ENCODE data around the gene SGMS1. TPM values are rescaled to one million over a fixed set of nuclear protein-coding genes. Genes with fewer than 3 reads are reported as not detected.
"Not testable (repeated sequence)": the region's sequence is repeated elsewhere in the genome, so short reads cannot be mapped to it uniquely, and the experiment has no call there.

SGMS1 gene
- total RNA-seq, 2 experiments from 2014 or later = 11.6 TPM

- CTCF ChIA-PET = no interaction called here
Measured at GRCh38 chr10:50456719-50457118, 167.0 kb downstream of the SGMS1 start.

GRCh38 chr10:50453940-50454339 lies 169.8 kb downstream of the SGMS1 start:
- POLR2A ChIA-PET = interaction anchor here (0.7 kb wide), 1 partner anchor 16 kb away, joined by 8 read pairs; no protein-coding TSS in a partner anchor
- CTCF ChIA-PET = interaction anchor here (0.6 kb wide), 2 partner anchors 87 to 100 kb away, joined by 3 read pairs; no protein-coding TSS in a partner anchor

More at GRCh38 chr10:50456719-50457118, 167.0 kb downstream of the SGMS1 start:
- POLR2A ChIA-PET = no interaction called here

GRCh38 chr10:50452603-50453002 lies 171.2 kb downstream of the SGMS1 start:
- ChIA-PET CTCF (no interaction called here), POLR2A (no interaction called here)

- CTCF ChIA-PET = interaction anchor here (0.7 kb wide), 1 partner anchor 14 kb away, joined by 3 read pairs; no protein-coding TSS in a partner anchor
- POLR2A ChIA-PET = no interaction called here
Measured at GRCh38 chr10:50447691-50448090, 176.1 kb downstream of the SGMS1 start.

GRCh38 chr10:50445777-50446176 lies 178.0 kb downstream of the SGMS1 start:
- CTCF ChIA-PET, POLR2A ChIA-PET: not testable (repeated sequence)

- POLR2A ChIA-PET = no interaction called here
- CTCF ChIA-PET = interaction anchor here (1.7 kb wide), 1 partner anchor 72 kb away, joined by 3 read pairs; no protein-coding TSS in a partner anchor
Measured at GRCh38 chr10:50440489-50440888, 183.3 kb downstream of the SGMS1 start.

GRCh38 chr10:50439806-50440205 lies 183.9 kb downstream of the SGMS1 start:
- POLR2A ChIA-PET = no interaction called here
- CTCF ChIA-PET = interaction anchor here (0.6 to 1.7 kb wide), 3 partner anchors 73 to 209 kb away, joined by 3 read pairs; no protein-coding TSS in a partner anchor

- POLR2A ChIA-PET = no interaction called here
- CTCF ChIA-PET = interaction anchor here (0.6 to 1.7 kb wide), 2 partner anchors 73 to 209 kb away, joined by 3 read pairs; no protein-coding TSS in a partner anchor
Measured at GRCh38 chr10:50439187-50439586, 184.6 kb downstream of the SGMS1 start.

- CTCF ChIA-PET = no interaction called here
- POLR2A ChIA-PET = no interaction called here
Measured at GRCh38 chr10:50438049-50438936, 185.5 kb downstream of the SGMS1 start.

GRCh38 chr10:50437248-50437647 lies 186.5 kb downstream of the SGMS1 start:
- CTCF ChIA-PET = no interaction called here

GRCh38 chr10:50436805-50437204 lies 187.0 kb downstream of the SGMS1 start:
- ChIA-PET CTCF (no interaction called here), POLR2A (no interaction called here)

More at GRCh38 chr10:50437248-50437647, 186.5 kb downstream of the SGMS1 start:
- POLR2A ChIA-PET = interaction anchor here (0.6 kb wide), 1 partner anchor 17 kb away, joined by 8 read pairs; no protein-coding TSS in a partner anchor

- CTCF ChIA-PET = interaction anchor here (1.3 kb wide), 1 partner anchor 35 kb away, joined by 3 read pairs; no protein-coding TSS in a partner anchor
Measured at GRCh38 chr10:50432211-50433009, 191.3 kb downstream of the SGMS1 start.

GRCh38 chr10:50431791-50432190 lies 192.0 kb downstream of the SGMS1 start:
- ChIA-PET POLR2A (interaction anchor here (1.3 to 1.8 kb wide), 2 partner anchors 76 to 205 kb away, joined by 3 to 5 read pairs; no protein-coding TSS in a partner anchor), CTCF (no interaction called here)

More at GRCh38 chr10:50432211-50433009, 191.3 kb downstream of the SGMS1 start:
- POLR2A ChIA-PET = interaction anchor here (1.3 to 1.8 kb wide), 2 partner anchors 75 to 204 kb away, joined by 3 to 5 read pairs; no protein-coding TSS in a partner anchor

GRCh38 chr10:50431133-50431532 lies 192.6 kb downstream of the SGMS1 start:
- CTCF ChIA-PET = no interaction called here

GRCh38 chr10:50426485-50426884 lies 197.3 kb downstream of the SGMS1 start:
- ChIA-PET CTCF (no interaction called here), POLR2A (no interaction called here)

More at GRCh38 chr10:50431133-50431532, 192.6 kb downstream of the SGMS1 start:
- POLR2A ChIA-PET = no interaction called here

GRCh38 chr10:50425215-50425614 lies 198.5 kb downstream of the SGMS1 start:
- POLR2A ChIA-PET, CTCF ChIA-PET: not testable (repeated sequence)

GRCh38 chr10:50423448-50423847 lies 200.3 kb downstream of the SGMS1 start:
- ChIA-PET POLR2A (no interaction called here), CTCF (no interaction called here)

GRCh38 chr10:50422259-50422658 lies 201.5 kb downstream of the SGMS1 start:
- CTCF ChIA-PET = interaction anchor here (0.9 kb wide), 1 partner anchor 149 kb away, joined by 7 read pairs; no protein-coding TSS in a partner anchor

GRCh38 chr10:50421026-50421719 lies 202.6 kb downstream of the SGMS1 start:
- ChIA-PET POLR2A (no interaction called here), CTCF (interaction anchor here (0.9 kb wide), 1 partner anchor 148 kb away, joined by 7 read pairs; no protein-coding TSS in a partner anchor)

More at GRCh38 chr10:50422259-50422658, 201.5 kb downstream of the SGMS1 start:
- POLR2A ChIA-PET = no interaction called here
